SK-N-SH (cell line): ENCODE data around the gene CENPP. TPM values are rescaled to one million over a fixed set of nuclear protein-coding genes. Genes with fewer than 3 reads are reported as not detected.

Experiments
- CTCF ChIA-PET: fragments of 300-600, 350-600 bp; formaldehyde crosslinking; extraction: SDS; loops from one replicate; lab custom pipeline; 2021; lab: Yijun Ruan, JAX
- POLR2A ChIA-PET: fragments of 350-600 bp; sonication (Branson Sonifier 250); formaldehyde crosslinking; extraction: SDS; loops from one replicate; lab custom pipeline; 2020; ENCODE audit warnings: antibody characterized with exemption, inconsistent platforms; lab: Yijun Ruan, JAX
- DNase-seq: peaks from one replicate; pipeline ENCODE4 v3.0.0; 2012
- H2AFZ ChIP-seq: fragments of 200-600 bp; sonication (generic); 2 replicates; pipeline ENCODE4 v1.8.1; 2016; ENCODE audit warnings: antibody characterized with exemption, mild to moderate bottlenecking, low read depth
- H3F3A ChIP-seq: fragments of 200-600 bp; sonication (generic); replicated peaks from 2 replicates; pipeline ENCODE3; 2016; ENCODE audit warnings: antibody characterized with exemption, mild to moderate bottlenecking; ENCODE audit not compliant: insufficient read depth
- H3K27ac ChIP-seq, 2 experiments: fragments of 200-500 bp in 1 of 2; fragments of 200-600 bp in 1 of 2; sonication (Bioruptor generic) in 1 of 2; sonication (generic), shearing (Covaris generic) in 1 of 2; 2 replicates each; pipeline versions ENCODE4 v1.5.1 to v1.6.1; 2014 to 2016; ENCODE audit warnings: low read depth in 2 of 2, inconsistent platforms in 1 of 2, low read length in 1 of 2, mild to moderate bottlenecking in 1 of 2, mixed read lengths in 1 of 2
- H3K27me3 ChIP-seq: fragments of 200-600 bp; sonication (generic), shearing (Covaris generic); 2 replicates; pipeline ENCODE4 v1.6.1; 2016; ENCODE audit warnings: mixed run types; ENCODE audit not compliant: insufficient read depth
- H3K36me3 ChIP-seq, 2 experiments: fragments of 200-500 bp in 1 of 2; fragments of 200-600 bp in 1 of 2; sonication (Bioruptor generic) in 1 of 2; sonication (generic) in 1 of 2; replicated peaks in 1 of 2; 2 replicates each; pipeline versions ENCODE3 to v1.5.1; 2014 to 2016; ENCODE audit warnings: low read length in 1 of 2, mild to moderate bottlenecking in 1 of 2; ENCODE audit not compliant: insufficient read depth in 2 of 2, control insufficient read depth in 1 of 2
- H3K4me1 ChIP-seq, 2 experiments: fragments of 200-500 bp in 1 of 2; fragments of 200-600 bp in 1 of 2; sonication (Bioruptor generic) in 1 of 2; sonication (generic), shearing (Covaris generic) in 1 of 2; 2 replicates each; pipeline versions ENCODE4 v1.5.1 to v1.6.1; 2014 to 2016; ENCODE audit warnings: low read depth in 1 of 2, low read length in 1 of 2, mixed run types in 1 of 2; ENCODE audit not compliant: insufficient read depth in 2 of 2, control insufficient read depth in 1 of 2
- H3K4me2 ChIP-seq: fragments of 200-600 bp; sonication (generic), shearing (Covaris generic); 2 replicates; pipeline ENCODE4 v1.6.1; 2017; ENCODE audit warnings: mixed run types
- H3K4me3 ChIP-seq, 2 experiments: fragments of 200-500 bp in 1 of 2; fragments of 200-600 bp in 1 of 2; sonication (Bioruptor generic) in 1 of 2; sonication (generic), shearing (Covaris generic) in 1 of 2; 2 replicates each; pipeline versions ENCODE4 v1.5.1 to v1.8.1; 2014 to 2016; ENCODE audit warnings: low read depth in 2 of 2, inconsistent platforms in 1 of 2, low read length in 1 of 2, mild to moderate bottlenecking in 1 of 2, mixed read lengths in 1 of 2, moderate library complexity in 1 of 2
- H3K79me2 ChIP-seq: fragments of 200-600 bp; sonication (generic); 2 replicates; pipeline ENCODE4 v1.8.1; 2017; ENCODE audit warnings: mild to moderate bottlenecking; ENCODE audit not compliant: insufficient read depth
- H3K9ac ChIP-seq: fragments of 200-600 bp; sonication (generic); 2 replicates; pipeline ENCODE4 v1.6.1; 2017; ENCODE audit warnings: mixed run types
- H3K9me2 ChIP-seq: fragments of 200-600 bp; sonication (generic); 2 replicates; pipeline ENCODE4 v1.6.1; 2017; ENCODE audit warnings: mixed run types
- H3K9me3 ChIP-seq: fragments of 200-600 bp; sonication (generic); 2 replicates; pipeline ENCODE4 v1.6.1; 2017; ENCODE audit warnings: mixed run types, mild to moderate bottlenecking, moderate library complexity
- H4K20me1 ChIP-seq: fragments of 200-600 bp; sonication (generic); 2 replicates; pipeline ENCODE4 v1.6.1; 2017; ENCODE audit warnings: mild to moderate bottlenecking, mixed run types; ENCODE audit not compliant: insufficient read depth
- CHD2 ChIP-seq: fragments of 150-350 bp; IDR thresholded peaks from 2 replicates; pipeline ENCODE4 v1.6.1; 2018; ENCODE audit warnings: low read length; ENCODE audit not compliant: partially characterized antibody
- ELF1 ChIP-seq: IDR thresholded peaks from 2 replicates; pipeline ENCODE4 v1.4.0; 2012
- EP300 ChIP-seq, 2 experiments: IDR thresholded peaks; 2 replicates each; pipeline versions ENCODE4 v1.4.0 to v1.6.1; 2012; ENCODE audit warnings: borderline replicate concordance in 1 of 2, low read depth in 1 of 2, low read length in 1 of 2
- EZH2phosphoT487 ChIP-seq: fragments of 200-600 bp; sonication (generic); IDR thresholded peaks from 2 replicates; pipeline ENCODE4 v1.6.1; 2017; ENCODE audit warnings: low read depth, mixed run types, mild to moderate bottlenecking, antibody characterized with exemption, moderate library complexity, borderline replicate concordance
- FOSL2 ChIP-seq: IDR thresholded peaks from 2 replicates; pipeline ENCODE4 v1.4.0; 2012; ENCODE audit warnings: low read depth, mild to moderate bottlenecking, moderate library complexity, borderline replicate concordance
- FOXM1 ChIP-seq: IDR thresholded peaks from 2 replicates; pipeline ENCODE4 v1.4.0; 2012; ENCODE audit warnings: low read depth, mild to moderate bottlenecking
- GABPA ChIP-seq: IDR thresholded peaks from 2 replicates; pipeline ENCODE4 v1.4.0; 2012; ENCODE audit warnings: low read depth, mild to moderate bottlenecking
- GATA2 ChIP-seq: sonication (generic); formaldehyde crosslinking; IDR thresholded peaks from 2 replicates; pipeline ENCODE4 v1.5.0; 2020; ENCODE audit warnings: mild to moderate bottlenecking, missing genetic modification reagents
- JUND ChIP-seq: IDR thresholded peaks from 2 replicates; pipeline ENCODE4 v1.4.0; 2012
- MEF2A ChIP-seq: IDR thresholded peaks from 2 replicates; pipeline ENCODE4 v1.4.0; 2012; ENCODE audit warnings: low read depth, borderline replicate concordance
- MXI1 ChIP-seq: IDR thresholded peaks from 2 replicates; pipeline ENCODE4 v1.6.1; 2012; ENCODE audit warnings: mild to moderate bottlenecking, low read depth, low read length, improper control_type of control experiment
- NFIC ChIP-seq: IDR thresholded peaks from 2 replicates; pipeline ENCODE4 v1.4.0; 2012; ENCODE audit warnings: borderline replicate concordance
- NRF1 ChIP-seq: IDR thresholded peaks from 2 replicates; pipeline ENCODE4 v1.6.1; 2012; ENCODE audit warnings: low read depth, mild to moderate bottlenecking, low read length
- POLR2AphosphoS5 ChIP-seq: IDR thresholded peaks from 2 replicates; pipeline ENCODE4 v1.6.1; 2012; ENCODE audit warnings: low read depth, low read length
- RAD21 ChIP-seq: IDR thresholded peaks from 2 replicates; pipeline ENCODE4 v1.6.1; 2012; ENCODE audit warnings: mild to moderate bottlenecking, low read length
- SIN3A ChIP-seq: IDR thresholded peaks from 2 replicates; pipeline ENCODE4 v1.6.1; 2012; ENCODE audit warnings: low read depth, mild to moderate bottlenecking, low read length, moderate library complexity, borderline replicate concordance
- SMC3 ChIP-seq: IDR thresholded peaks from 2 replicates; pipeline ENCODE4 v1.6.1; 2012; ENCODE audit warnings: low read depth, low read length, improper control_type of control experiment
- TAF1 ChIP-seq: IDR thresholded peaks from 2 replicates; pipeline ENCODE4 v1.6.1; 2012; ENCODE audit warnings: low read depth, mild to moderate bottlenecking, low read length, moderate library complexity, borderline replicate concordance
- TCF12 ChIP-seq: IDR thresholded peaks from 2 replicates; pipeline ENCODE4 v1.4.0; 2012
- YY1 ChIP-seq: IDR thresholded peaks from 2 replicates; pipeline ENCODE4 v1.4.0; 2012; ENCODE audit warnings: low read depth, mild to moderate bottlenecking
- WGBS: methylation state at CpG from one replicate; pipeline ENCODE4 v1.1.6; 2017; ENCODE audit warnings: low lambda C conversion rate; 5-methylcytosine and 5-hydroxymethylcytosine counted together
- polyA plus RNA-seq, 3 experiments: library from polyadenylated mRNA; depleted of rRNA; stranded (reverse); fragments of >200 nt; gene quantifications; 2 replicates each; pipeline ENCODE4 v1.2.3, GENCODE V29; 2012
- TF ChIP-seq, protein P1 (sequence below): IDR thresholded peaks from 2 replicates; pipeline ENCODE4 v1.4.0; 2012; ENCODE audit warnings: low read depth, borderline replicate concordance
- TF ChIP-seq, protein P2 (sequence below): fragments of 200-600 bp; sonication (generic); IDR thresholded peaks from 2 replicates; pipeline ENCODE4 v1.6.1; 2017; ENCODE audit warnings: antibody characterized with exemption, mild to moderate bottlenecking, moderate library complexity
- TF ChIP-seq, protein P3 (sequence below): fragments of 150-350 bp; IDR thresholded peaks from 2 replicates; pipeline ENCODE4 v1.6.1; 2016; ENCODE audit warnings: mild to moderate bottlenecking, low read depth, low read length
- TF ChIP-seq, protein P4 (sequence below): IDR thresholded peaks from 2 replicates; pipeline ENCODE4 v1.6.1; 2012; ENCODE audit warnings: mild to moderate bottlenecking, low read depth, low read length, moderate library complexity
- TF ChIP-seq, protein P5 (sequence below): fragments of 150-350 bp; IDR thresholded peaks from 2 replicates; pipeline ENCODE4 v1.6.1; 2017; ENCODE audit warnings: antibody characterized with exemption, low read length, low read depth, borderline replicate concordance

The CENPP gene
- 1.3 and 1.5 TPM in 2 replicates for polyA plus RNA-seq (2012; rRNA removed)
- polyA plus RNA-seq (2012; cell fraction: cytosol; rRNA removed), result 2.3 and 2.6 TPM in 2 replicates
- polyA plus RNA-seq (2012; cell fraction: nucleus; rRNA removed), result 1.2 and 1.4 TPM in 2 replicates

DNA sequence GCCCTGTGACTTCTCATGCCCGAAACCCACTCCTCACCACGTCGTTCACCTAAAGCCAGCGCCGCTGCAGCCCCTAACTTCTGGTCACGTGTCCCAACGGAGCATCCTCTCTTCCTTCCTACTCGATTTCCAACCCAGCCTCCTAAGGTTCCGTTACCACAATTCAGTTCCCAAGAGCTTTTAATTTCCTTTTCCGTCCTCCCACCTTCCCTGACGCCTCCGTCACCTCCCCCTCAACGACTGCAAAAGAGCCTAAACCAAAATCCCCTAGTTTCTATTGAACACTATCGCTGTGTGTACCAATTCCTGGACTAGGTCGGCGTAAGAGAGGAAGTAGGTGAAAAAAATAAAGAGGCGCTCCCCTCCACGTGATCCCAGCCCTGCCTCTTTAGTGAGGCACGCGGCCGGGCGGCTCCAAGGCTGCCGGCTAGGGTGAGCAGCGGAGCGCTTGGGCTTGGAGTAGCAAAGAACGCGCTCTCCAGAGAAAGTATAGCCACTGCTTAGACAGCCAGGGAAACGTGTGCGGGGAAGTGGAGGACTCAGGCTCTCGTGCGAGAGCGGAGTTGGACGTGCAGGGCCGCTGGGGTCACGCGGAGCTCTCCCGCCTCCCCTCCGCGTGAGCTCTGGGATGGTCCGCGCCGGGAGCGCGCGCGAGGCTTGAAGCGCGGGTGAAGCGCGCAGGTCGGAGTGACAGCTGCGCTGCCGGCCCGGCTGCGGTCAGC lies at the start of gene CENPP, which contains the start of gene NOL8:
CENPP (plus strand) TSS at position 685 of the 722 bp plus-strand sequence.
NOL8 (minus strand) TSS at position 82 of the 722 bp plus-strand sequence. CDS start 1,189 bp downstream, outside the sequence.
- CTCF ChIA-PET, result interaction anchor here (1.0 to 5.2 kb wide), 9 partner anchors 11 to 398 kb away, joined by 3 to 61 read pairs (median 4); partner anchors contain the start of gene IPPK
- TF ChIP-seq NRF1 (0 out of 2 replicates have a peak, but pooled peaks have one; percentile 27), TAF1 (peak; percentile 93), EZH2phosphoT487 (no peak), SMC3 (no peak), GATA2 (CRISPR knock-in tag) (no peak), FOXM1 (0 out of 2 replicates have a peak, but pooled peaks have one; percentile 38), POLR2AphosphoS5 (peak; percentile 98), ELF1 (peak; percentile 93), CHD2 (peak; percentile 50), TCF12 (peak; percentile 23; the same call in 1 of the 2 replicates), MXI1 (peak; percentile 99), GABPA (peak; percentile 89), MEF2A (no peak), EP300 (IDR thresholded peaks at IDR 0.05; ENCODE audit: borderline replicate concordance in 1 of 2, low read depth in 1 of 2, low read length in 1 of 2) (peak in 1 of 2 experiments; percentile 61; a peak in 1 of 4 replicates), JUND (no peak; the same call in 1 of the 2 replicates), RAD21 (no peak), NFIC (no peak), FOSL2 (no peak), SIN3A (peak; percentile 100), YY1 (peak; percentile 53)
- TF ChIP-seq, protein P1, sequence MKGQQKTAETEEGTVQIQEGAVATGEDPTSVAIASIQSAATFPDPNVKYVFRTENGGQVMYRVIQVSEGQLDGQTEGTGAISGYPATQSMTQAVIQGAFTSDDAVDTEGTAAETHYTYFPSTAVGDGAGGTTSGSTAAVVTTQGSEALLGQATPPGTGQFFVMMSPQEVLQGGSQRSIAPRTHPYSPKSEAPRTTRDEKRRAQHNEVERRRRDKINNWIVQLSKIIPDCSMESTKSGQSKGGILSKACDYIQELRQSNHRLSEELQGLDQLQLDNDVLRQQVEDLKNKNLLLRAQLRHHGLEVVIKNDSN, result peak; percentile 97
- TF ChIP-seq, protein P2, sequence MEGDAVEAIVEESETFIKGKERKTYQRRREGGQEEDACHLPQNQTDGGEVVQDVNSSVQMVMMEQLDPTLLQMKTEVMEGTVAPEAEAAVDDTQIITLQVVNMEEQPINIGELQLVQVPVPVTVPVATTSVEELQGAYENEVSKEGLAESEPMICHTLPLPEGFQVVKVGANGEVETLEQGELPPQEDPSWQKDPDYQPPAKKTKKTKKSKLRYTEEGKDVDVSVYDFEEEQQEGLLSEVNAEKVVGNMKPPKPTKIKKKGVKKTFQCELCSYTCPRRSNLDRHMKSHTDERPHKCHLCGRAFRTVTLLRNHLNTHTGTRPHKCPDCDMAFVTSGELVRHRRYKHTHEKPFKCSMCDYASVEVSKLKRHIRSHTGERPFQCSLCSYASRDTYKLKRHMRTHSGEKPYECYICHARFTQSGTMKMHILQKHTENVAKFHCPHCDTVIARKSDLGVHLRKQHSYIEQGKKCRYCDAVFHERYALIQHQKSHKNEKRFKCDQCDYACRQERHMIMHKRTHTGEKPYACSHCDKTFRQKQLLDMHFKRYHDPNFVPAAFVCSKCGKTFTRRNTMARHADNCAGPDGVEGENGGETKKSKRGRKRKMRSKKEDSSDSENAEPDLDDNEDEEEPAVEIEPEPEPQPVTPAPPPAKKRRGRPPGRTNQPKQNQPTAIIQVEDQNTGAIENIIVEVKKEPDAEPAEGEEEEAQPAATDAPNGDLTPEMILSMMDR, result no peak
- TF ChIP-seq, protein P3, sequence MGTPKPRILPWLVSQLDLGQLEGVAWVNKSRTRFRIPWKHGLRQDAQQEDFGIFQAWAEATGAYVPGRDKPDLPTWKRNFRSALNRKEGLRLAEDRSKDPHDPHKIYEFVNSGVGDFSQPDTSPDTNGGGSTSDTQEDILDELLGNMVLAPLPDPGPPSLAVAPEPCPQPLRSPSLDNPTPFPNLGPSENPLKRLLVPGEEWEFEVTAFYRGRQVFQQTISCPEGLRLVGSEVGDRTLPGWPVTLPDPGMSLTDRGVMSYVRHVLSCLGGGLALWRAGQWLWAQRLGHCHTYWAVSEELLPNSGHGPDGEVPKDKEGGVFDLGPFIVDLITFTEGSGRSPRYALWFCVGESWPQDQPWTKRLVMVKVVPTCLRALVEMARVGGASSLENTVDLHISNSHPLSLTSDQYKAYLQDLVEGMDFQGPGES, result no peak
- TF ChIP-seq, protein P4, sequence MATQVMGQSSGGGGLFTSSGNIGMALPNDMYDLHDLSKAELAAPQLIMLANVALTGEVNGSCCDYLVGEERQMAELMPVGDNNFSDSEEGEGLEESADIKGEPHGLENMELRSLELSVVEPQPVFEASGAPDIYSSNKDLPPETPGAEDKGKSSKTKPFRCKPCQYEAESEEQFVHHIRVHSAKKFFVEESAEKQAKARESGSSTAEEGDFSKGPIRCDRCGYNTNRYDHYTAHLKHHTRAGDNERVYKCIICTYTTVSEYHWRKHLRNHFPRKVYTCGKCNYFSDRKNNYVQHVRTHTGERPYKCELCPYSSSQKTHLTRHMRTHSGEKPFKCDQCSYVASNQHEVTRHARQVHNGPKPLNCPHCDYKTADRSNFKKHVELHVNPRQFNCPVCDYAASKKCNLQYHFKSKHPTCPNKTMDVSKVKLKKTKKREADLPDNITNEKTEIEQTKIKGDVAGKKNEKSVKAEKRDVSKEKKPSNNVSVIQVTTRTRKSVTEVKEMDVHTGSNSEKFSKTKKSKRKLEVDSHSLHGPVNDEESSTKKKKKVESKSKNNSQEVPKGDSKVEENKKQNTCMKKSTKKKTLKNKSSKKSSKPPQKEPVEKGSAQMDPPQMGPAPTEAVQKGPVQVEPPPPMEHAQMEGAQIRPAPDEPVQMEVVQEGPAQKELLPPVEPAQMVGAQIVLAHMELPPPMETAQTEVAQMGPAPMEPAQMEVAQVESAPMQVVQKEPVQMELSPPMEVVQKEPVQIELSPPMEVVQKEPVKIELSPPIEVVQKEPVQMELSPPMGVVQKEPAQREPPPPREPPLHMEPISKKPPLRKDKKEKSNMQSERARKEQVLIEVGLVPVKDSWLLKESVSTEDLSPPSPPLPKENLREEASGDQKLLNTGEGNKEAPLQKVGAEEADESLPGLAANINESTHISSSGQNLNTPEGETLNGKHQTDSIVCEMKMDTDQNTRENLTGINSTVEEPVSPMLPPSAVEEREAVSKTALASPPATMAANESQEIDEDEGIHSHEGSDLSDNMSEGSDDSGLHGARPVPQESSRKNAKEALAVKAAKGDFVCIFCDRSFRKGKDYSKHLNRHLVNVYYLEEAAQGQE, result no peak
- TF ChIP-seq, protein P5, sequence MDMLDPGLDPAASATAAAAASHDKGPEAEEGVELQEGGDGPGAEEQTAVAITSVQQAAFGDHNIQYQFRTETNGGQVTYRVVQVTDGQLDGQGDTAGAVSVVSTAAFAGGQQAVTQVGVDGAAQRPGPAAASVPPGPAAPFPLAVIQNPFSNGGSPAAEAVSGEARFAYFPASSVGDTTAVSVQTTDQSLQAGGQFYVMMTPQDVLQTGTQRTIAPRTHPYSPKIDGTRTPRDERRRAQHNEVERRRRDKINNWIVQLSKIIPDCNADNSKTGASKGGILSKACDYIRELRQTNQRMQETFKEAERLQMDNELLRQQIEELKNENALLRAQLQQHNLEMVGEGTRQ, result peak; percentile 69

More for the DNA sequence above, at the start of gene CENPP, which contains the start of gene NOL8:
- H3K9me3 ChIP-seq, result no peaks in the 10 kb centered on the region
- H4K20me1 ChIP-seq, result no peaks in the 10 kb centered on the region
- peaks cover 16% of the 10 kb centered on the region in 2 experiments; a peak in 3 of 4 replicates for H3K4me1 ChIP-seq
- peak; percentile 91 for DNase-seq
- peaks cover 24 to 27% of the 10 kb centered on the region in 2 experiments for H3K36me3 ChIP-seq
- H3K27me3 ChIP-seq, result no peaks in the 10 kb centered on the region
- 3% methylated on average over 39 of the region's 55 CpGs for WGBS
- peak within 1 kb of the TSS; percentile 98 for H3K9ac ChIP-seq
- no peaks in the 10 kb centered on the region for H3K9me2 ChIP-seq
- peak within 1 kb of the TSS; percentile 92 to 96 for H3K4me3 ChIP-seq
- peak within 1 kb of the TSS; percentile 97 for H3K4me2 ChIP-seq
- peak within 1 kb of the TSS; percentile 96 to 97 for H3K27ac ChIP-seq
- peaks cover 26% of the 10 kb centered on the region for H3K79me2 ChIP-seq
- POLR2A ChIA-PET, result interaction anchor here (0.6 to 2.2 kb wide), 4 partner anchors 62 to 552 kb away, joined by 3 to 6 read pairs (median 6); partner anchors contain the start of gene IPPK
- no peaks in the 10 kb centered on the region for H3F3A ChIP-seq
- peak within 1 kb of the TSS; percentile 95 for H2AFZ ChIP-seq
